HL-60 (cell line): ENCODE results near the gene MCF2.

Experiments used
- DNase-seq, 2 experiments: peaks; one replicate each; pipeline ENCODE4 v3.0.0-alpha.2; 2010 to 2020; ENCODE audit warnings: low read depth in 1 of 2, low spot score in 1 of 2
- H3K27ac ChIP-seq: fragments of 250-450 bp; sonication (Bioruptor Pico); replicated peaks from 2 replicates; pipeline ENCODE4 v1.5.1; 2020; ENCODE audit warnings: mild to moderate bottlenecking, moderate library complexity
- H3K27me3 ChIP-seq: fragments of 250-450 bp; sonication (Bioruptor Pico); 2 replicates; pipeline ENCODE4 v1.5.1; 2021; ENCODE audit warnings: mild to moderate bottlenecking, moderate library complexity; ENCODE audit not compliant: insufficient read depth, poor library complexity, severe bottlenecking
- H3K4me3 ChIP-seq: replicated peaks from 2 replicates; pipeline ENCODE4 v1.5.1; 2011; ENCODE audit warnings: mild to moderate bottlenecking, control low read depth, low read length; ENCODE audit not compliant: insufficient read depth
- CTCF ChIP-seq: IDR thresholded peaks from one replicate; pipeline ENCODE4 v1.5.1; 2011; ENCODE audit warnings: low read length, control low read depth, inconsistent platforms; ENCODE audit not compliant: insufficient read depth
- GABPA ChIP-seq: IDR thresholded peaks from 2 replicates; pipeline ENCODE4 v1.6.1; 2012; ENCODE audit warnings: low read depth
- POLR2AphosphoS5 ChIP-seq: IDR thresholded peaks from 2 replicates; pipeline ENCODE4 v1.6.1; 2012; ENCODE audit warnings: low read depth
- REST ChIP-seq: IDR thresholded peaks from 2 replicates; pipeline ENCODE4 v1.6.1; 2012; ENCODE audit warnings: low read depth; ENCODE audit not compliant: insufficient replicate concordance
- SPI1 ChIP-seq: IDR thresholded peaks from 2 replicates; pipeline ENCODE4 v1.6.1; 2012; ENCODE audit warnings: low read depth, mild to moderate bottlenecking, borderline replicate concordance

MCF2 gene

GRCh38 chrX:139739138-139739537, 31.2 kb upstream of the MCF2 start:
- Histone ChIP-seq H3K27me3 (no peaks in the 10 kb centered on the region), H3K27ac (no peak overlapping the region), H3K4me3 (no peak overlapping the region)
- DNase-seq, result no peak
- TF ChIP-seq REST, result no peak
- no peak for TF ChIP-seq CTCF
- TF ChIP-seq SPI1, result no peak
- no peak for TF ChIP-seq POLR2AphosphoS5
- TF ChIP-seq GABPA, result no peak

- DNase-seq, result no peak
- TF ChIP-seq REST, result no peak
- no peak for TF ChIP-seq GABPA
- TF ChIP-seq SPI1, result no peak
- no peak for TF ChIP-seq POLR2AphosphoS5
- TF ChIP-seq CTCF, result no peak
- no peak overlapping the region for H3K27ac ChIP-seq
- no peak overlapping the region for H3K4me3 ChIP-seq
- no peaks in the 10 kb centered on the region for H3K27me3 ChIP-seq
Observed at GRCh38 chrX:139738581-139738980, 30.6 kb upstream of the MCF2 start.

GRCh38 chrX:139736151-139736550, 28.2 kb upstream of the MCF2 start:
- no peak for TF ChIP-seq REST
- TF ChIP-seq GABPA, result no peak
- no peak for TF ChIP-seq CTCF
- TF ChIP-seq POLR2AphosphoS5, result no peak
- H3K4me3 ChIP-seq, result no peak overlapping the region
- no peak for DNase-seq
- H3K27me3 ChIP-seq, result no peaks in the 10 kb centered on the region
- H3K27ac ChIP-seq, result no peak overlapping the region
